NCI-H128 (cell line): ENCODE results near the gene TMEM38A.
A peak's percentile ranks its signal among the peaks of the same experiment; 100 is the strongest.
"Not testable (repeated sequence)": the region's sequence is repeated elsewhere in the genome, so short reads cannot be mapped to it uniquely, and the experiment has no call there.

Experiments
- DNase-seq: peaks from one replicate; lab custom pipeline; 2025; ENCODE audit not compliant: unreplicated experiment; lab: John Stamatoyannopoulos, UW

The TMEM38A gene

DNA sequence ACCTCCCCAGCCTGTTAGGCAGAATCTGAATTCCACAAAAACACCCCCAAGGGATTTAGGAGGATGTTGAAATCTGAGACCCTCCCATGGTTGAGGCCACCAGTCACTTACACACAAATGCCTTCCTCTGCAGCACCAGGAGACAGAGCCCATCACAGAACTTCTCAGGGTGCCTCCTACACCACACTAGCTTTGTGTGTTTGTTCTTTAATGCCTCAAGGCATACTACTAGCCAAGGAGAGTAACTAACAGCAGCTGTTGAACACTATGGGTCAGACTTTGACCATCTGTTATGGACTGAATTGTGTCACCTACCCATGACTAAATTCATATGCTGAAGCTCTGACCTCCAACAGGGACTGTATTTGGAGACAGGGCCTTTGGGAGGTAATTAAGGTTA is 23.4 kb upstream of the TMEM38A start:
- no peak for DNase-seq

DNA sequence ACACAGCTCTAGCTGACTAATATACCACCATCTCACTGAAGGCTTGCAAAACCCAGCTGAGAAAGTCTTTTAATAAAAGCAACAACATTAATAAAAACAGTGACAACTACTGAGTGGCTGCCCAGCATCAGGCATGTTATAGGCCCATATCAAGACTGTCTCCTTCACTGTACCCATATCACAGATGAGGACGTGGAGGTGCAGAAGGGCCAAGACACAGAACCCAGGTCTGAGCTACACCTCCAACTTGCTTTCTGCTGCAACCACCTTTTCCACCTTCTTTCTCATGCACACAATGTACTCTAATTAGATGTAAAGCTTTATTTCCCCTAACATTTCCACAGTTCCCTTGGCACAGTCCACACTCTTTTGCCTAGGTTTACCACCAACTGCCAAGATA is 22.3 kb upstream of the TMEM38A start:
- no peak for DNase-seq

DNA sequence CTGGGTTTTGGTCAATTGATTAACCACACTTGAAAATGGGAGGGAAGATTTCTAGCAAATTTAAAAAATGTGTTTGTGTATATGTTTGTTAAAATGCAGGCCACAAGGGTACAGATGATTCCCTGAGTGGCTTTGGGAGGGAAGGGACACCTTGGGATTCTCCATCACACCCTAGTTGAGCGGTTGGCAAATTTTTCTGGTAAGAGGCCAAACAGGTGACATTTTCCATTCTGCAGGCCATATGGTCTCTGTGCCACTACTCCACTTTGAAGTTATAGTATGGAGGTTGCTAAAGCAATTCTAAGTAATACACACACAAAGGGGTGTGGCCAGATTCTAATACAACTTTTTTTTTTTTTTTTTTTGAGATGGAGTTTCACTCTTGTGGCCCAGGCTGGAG is 20.0 kb upstream of the TMEM38A start:
- DNase-seq: no peak

DNA sequence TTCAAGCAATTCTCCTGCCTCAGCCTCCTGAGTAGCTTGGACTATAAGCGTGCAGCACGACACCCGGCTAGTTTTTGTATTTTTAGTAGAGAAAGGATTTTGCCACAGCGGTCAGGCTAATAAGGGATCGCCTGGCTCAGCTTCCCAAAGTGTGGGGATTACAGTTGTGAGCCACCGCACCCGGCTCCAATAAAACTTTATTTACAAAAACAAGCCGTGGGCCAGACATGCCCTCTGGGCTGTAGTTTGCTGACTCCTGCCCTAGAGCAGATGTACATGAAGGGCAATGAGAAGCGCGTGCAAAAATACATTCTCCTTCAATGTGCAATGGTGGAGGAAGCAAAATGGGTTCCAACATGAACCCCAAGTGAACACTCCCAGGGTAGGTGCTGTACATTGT is 19.2 kb upstream of the TMEM38A start:
- DNase-seq: no peak

GRCh38 chr19:16645140-16645539 is 15.8 kb upstream of the TMEM38A start:
- no peak for DNase-seq

DNA sequence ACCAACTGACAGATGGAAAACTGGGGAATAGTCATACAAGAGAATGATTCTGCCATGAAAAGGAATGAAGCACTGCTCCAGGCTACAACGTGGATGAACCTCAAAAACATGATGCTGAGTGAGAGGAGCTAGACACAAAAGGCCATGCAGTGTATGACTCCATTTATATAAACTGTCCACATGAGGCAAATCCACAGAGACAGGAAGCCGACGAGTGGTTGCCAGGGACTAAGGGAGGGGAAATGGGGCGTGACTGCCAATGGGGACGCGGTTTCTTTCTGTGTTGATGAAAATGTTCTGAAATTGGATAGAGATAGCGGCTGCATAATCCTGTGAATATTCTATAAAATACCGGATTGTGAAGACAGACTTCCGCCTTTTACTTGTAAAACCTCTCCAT is 11.2 kb upstream of the TMEM38A start:
- DNase-seq: no peak

GRCh38 chr19:16650821-16651220 is 10.1 kb upstream of the TMEM38A start:
- DNase-seq: no peak

GRCh38 chr19:16651421-16652188 is 9.3 kb upstream of the TMEM38A start:
- not testable (repeated sequence) for DNase-seq

DNA sequence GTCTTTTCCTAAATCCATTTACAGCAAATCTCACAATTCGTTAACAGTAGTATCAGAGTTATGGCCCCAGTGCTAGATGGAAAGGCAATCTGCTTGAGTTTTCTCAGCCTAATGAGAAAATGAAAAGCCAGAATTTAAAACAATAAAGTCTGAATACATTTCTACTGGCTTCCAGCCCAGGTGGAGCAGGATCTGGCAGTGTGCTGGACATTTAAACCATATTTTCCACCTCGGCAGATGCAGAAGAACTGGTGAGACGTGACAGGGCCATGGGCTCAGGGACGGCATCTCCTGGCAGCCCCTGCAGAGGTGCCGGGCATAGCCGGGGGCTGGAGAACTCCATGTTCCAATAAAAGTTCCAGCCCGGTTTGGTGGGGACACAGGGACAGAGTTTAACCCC is 8.1 kb upstream of the TMEM38A start:
- DNase-seq: no peak

GRCh38 chr19:16654140-16654539 is 6.8 kb upstream of the TMEM38A start:
- no peak for DNase-seq

- no peak for DNase-seq
Observed at GRCh38 chr19:16654627-16655026, 6.3 kb upstream of the TMEM38A start.

GRCh38 chr19:16655727-16656126 is 5.2 kb upstream of the TMEM38A start:
- DNase-seq: no peak

GRCh38 chr19:16657384-16657783 is 3.6 kb upstream of the TMEM38A start:
- DNase-seq: no peak

DNA sequence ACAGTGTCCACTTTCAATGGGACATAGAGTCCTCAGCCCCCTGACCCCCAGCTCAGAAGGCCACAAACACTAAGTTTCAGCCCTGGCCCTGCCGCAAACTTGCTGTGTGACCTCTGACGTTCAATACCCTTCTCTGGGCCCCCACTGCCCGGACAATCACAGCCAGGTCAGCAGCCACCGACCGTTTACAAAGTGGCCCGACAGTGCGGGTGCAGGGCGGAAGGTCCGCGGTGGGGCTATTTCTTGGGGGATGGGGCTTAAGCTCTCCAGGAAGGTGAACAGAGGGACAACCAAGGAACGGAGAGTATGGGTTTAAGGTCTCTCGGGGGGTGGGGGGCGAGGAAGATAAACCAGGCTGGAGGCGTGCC is 1.5 kb upstream of the TMEM38A start:
- DNase-seq: no peak

DNA sequence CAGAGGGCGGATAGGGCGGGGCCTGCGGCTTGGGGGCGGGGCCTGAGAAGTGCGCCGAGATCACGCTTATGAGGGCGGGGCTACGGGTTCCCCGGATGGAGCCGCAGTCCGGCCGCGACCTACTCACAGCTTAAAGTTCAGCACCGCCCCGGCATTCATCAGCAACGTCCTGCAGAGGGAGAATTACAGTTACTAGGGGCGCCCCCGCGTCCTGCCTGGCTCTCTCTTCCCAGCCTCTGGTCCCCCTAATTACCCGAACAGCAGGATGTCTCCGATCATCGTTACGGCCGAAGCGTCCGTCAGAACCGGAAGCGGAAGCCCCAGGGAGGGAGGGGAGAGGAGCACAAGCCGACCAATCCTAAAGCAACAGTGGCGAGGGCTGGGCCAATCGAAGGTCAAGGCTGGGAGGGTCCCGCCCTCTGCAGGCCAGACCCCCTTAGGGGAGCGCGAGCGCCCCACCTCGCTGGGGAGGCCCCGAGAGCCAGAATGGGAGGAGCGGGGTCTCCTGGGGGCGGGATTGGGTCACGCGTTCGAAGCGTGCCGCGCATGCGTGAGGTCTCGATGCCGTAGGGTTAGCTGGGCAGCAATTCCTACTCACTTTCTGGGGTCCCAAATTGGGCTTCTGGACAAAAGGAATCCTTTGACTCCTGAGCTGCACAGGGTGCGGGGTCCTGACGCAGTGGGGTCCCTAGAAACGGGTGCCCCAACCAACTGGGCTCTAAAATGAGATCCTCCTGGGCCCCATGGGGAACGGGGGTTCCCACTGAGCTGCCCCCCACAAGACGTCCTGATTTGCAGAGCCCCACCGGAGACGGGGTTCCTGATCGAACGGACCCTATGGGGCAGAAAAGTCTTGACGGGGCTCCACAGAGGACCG is 869 bp upstream of the TMEM38A start, which contains the start of gene SMIM7:
Gene SMIM7 (minus strand): TSS at position 313 of the 877 bp plus-strand sequence. CDS start 34 bp downstream, at position 279.
- peak; percentile 97 for DNase-seq

- no peak for DNase-seq
Observed at GRCh38 chr19:16661480-16662034, 618 bp downstream of the TMEM38A start.

- DNase-seq: no peak
Observed at GRCh38 chr19:16668176-16668575, 7.2 kb downstream of the TMEM38A start.

- not testable (repeated sequence) for DNase-seq
Observed at GRCh38 chr19:16668702-16669101, 7.8 kb downstream of the TMEM38A start.

DNA sequence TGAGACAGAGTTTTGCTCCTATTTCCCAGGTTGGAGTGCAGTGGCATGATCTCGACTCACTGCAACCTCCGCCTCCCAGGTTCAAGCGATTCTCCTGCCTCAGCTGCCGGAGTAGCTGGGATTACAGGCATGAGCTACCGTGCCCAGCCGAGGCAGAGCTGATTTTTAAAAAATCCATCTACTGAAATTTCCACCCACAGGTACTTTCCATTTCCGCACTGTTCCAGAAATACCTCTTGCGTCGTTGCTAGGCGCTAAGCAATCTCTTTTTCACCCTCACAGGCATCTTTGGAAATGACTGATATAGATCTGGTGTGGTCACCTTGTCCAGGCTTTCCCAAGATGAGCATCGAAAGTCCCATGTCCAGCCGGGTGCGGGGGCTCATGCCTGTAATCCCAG is 9.4 kb downstream of the TMEM38A start:
- DNase-seq: no peak

- DNase-seq: no peak
Observed at GRCh38 chr19:16671652-16672274, 10.8 kb downstream of the TMEM38A start.

- no peak for DNase-seq
Observed at GRCh38 chr19:16673231-16673630, 12.3 kb downstream of the TMEM38A start.
